ENCODE measurements around the gene FGF13. TPM values are rescaled to one million over a fixed set of nuclear protein-coding genes. Genes with fewer than 3 reads are reported as not detected.

FGF13 gene
- total and polyA plus RNA-seq, 2 of the 13 experiments (the other 11 are each of a cell fraction or from before 2014, with no cell fraction given), result 0.09 to 0.33 TPM

DNA sequence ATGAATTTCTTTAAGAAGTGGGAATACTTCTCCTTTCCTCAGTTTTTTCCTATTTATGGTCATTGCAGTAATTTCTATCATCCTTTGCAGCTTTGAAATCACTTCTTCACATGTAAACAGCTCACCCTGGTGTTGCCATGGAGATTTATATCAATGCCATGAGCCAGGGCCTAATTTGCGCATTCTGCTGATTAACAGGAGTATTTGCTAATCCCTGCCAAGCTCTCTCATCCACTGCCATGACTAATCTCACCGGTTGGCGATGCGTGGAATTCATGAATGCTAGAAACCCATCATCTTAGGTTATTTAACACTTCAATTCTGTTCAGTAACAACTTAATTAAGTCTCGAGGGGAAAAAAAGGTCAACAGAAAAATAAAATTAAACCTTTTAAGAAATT lies 11.8 kb upstream of the FGF13 start:
- POLR2A ChIA-PET, result no interaction called here
- FAIRE-seq, result no peak
- WGBS (ENCODE audit: low lambda C conversion rate), result 50% methylated on average over 5 of the region's 5 CpGs

DNA sequence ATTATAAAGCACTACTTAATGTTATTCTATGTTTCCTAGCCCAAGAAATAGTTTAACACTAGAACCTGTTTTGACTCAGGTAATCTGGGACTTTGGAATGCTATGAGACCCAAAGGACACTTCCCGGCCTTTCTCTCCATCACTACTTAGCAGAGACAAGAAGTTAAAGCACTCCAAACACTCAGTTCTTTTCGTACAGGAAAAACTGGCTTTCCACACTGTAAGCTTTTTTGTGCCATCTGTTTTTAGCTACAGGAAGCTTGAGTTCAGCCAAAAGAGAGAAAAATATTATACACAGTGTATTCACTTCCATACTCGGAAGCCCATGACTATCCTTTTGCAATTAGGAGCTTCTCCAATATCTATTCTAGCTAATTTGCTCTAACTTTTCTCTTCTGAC lies 7.9 kb upstream of the FGF13 start:
- BruUV-seq (replicated peaks), result no TSS peak
- Histone ChIP-seq H3K9ac (ENCODE audit: insufficient read depth, low read depth, low read length) (no peak overlapping the region), H3K4me1 (ENCODE audit: insufficient read depth, low read length) (no peaks in the 10 kb centered on the region), H4K20me1 (ENCODE audit: insufficient read depth, low read length) (no peaks in the 10 kb centered on the region), H3K79me2 (ENCODE audit: insufficient read depth, low read length) (no peaks in the 10 kb centered on the region), H3K36me3 (replicated peaks in 1 of 2; ENCODE audit: control insufficient read depth in 1 of 2, insufficient read depth in 2 of 2, low read length in 2 of 2) (no peaks in the 10 kb centered on the region), H3K4me3 (replicated peaks in 1 of 3; ENCODE audit: insufficient read depth in 1 of 3, low read depth in 2 of 3, low read length in 3 of 3) (no peak overlapping the region), H3K4me2 (ENCODE audit: low read depth, low read length) (no peak overlapping the region), H3K27ac (ENCODE audit: extremely low read length, insufficient read depth, low read length) (no peak overlapping the region), H3K27me3 (ENCODE audit: control insufficient read depth in 1 of 2, insufficient read depth in 2 of 2, low read length in 2 of 2) (no peaks in the 10 kb centered on the region), H2AFZ (ENCODE audit: low read length) (no peak overlapping the region), H3K9me3 (ENCODE audit: low read length) (no peaks in the 10 kb centered on the region)
- no peak for TF ChIP-seq GRHL1 (CRISPR knock-in tag; conservative IDR thresholded peaks at IDR 0.05)
- intact Hi-C loops (cut with micrococcal nuclease; ENCODE audit: unreplicated experiment), result no loop called here
- no peak for FAIRE-seq
- CTCF ChIA-PET (ENCODE audit: low intra/inter-chr PET ratio, low total read pairs), result no interaction called here
- no peak for DNase-seq (ENCODE audit: low spot score)
- 0% methylated on average over 3 of the region's 3 CpGs for WGBS (ENCODE audit: low lambda C conversion rate)
- POLR2A ChIA-PET, result no interaction called here
- ATAC-seq, result no peak
- in situ Hi-C loops (cut with HindIII; ENCODE audit: extremely low pct_ligation_motif_present, low pct_unique_long_range_greater_than_20kb), result no loop called here

More for the DNA sequence above, 11.8 kb upstream of the FGF13 start:
- H3K27me3 ChIP-seq (ENCODE audit: control insufficient read depth in 1 of 2, insufficient read depth in 2 of 2, low read length in 2 of 2), result no peaks in the 10 kb centered on the region
- no peak for TF ChIP-seq BHLHE40 (IDR thresholded peaks at IDR 0.05; ENCODE audit: low read length)
- TF ChIP-seq NCOA1 (CRISPR knock-in tag; IDR thresholded peaks at IDR 0.05), result no peak
- TF ChIP-seq TEAD3 (CRISPR knock-in tag; optimal IDR thresholded peaks at IDR 0.05; ENCODE audit: borderline replicate concordance), result no peak
- TF ChIP-seq ZNF549 (CRISPR knock-in tag; IDR thresholded peaks at IDR 0.05), result no peak
- no peak overlapping the region for H3K4me2 ChIP-seq (ENCODE audit: low read depth, low read length)
- CTCF ChIA-PET (ENCODE audit: low intra/inter-chr PET ratio, low total read pairs), result no interaction called here
- no peaks in the 10 kb centered on the region for H3K4me1 ChIP-seq (ENCODE audit: insufficient read depth, low read length)
- no peaks in the 10 kb centered on the region for H4K20me1 ChIP-seq (ENCODE audit: insufficient read depth, low read length)
- no peak for DNase-seq (ENCODE audit: low spot score)
- H3K9ac ChIP-seq (ENCODE audit: insufficient read depth, low read depth, low read length), result no peak overlapping the region
- intact Hi-C loops (cut with micrococcal nuclease; ENCODE audit: unreplicated experiment) (no loop called here), in situ Hi-C loops (cut with HindIII; ENCODE audit: extremely low pct_ligation_motif_present, low pct_unique_long_range_greater_than_20kb) (no loop called here)
- no peaks in the 10 kb centered on the region for H3K36me3 ChIP-seq (replicated peaks in 1 of 2; ENCODE audit: control insufficient read depth in 1 of 2, insufficient read depth in 2 of 2, low read length in 2 of 2)
- H3K4me3 ChIP-seq (replicated peaks in 1 of 3; ENCODE audit: insufficient read depth in 1 of 3, low read depth in 2 of 3, low read length in 3 of 3), result no peak overlapping the region
- no peaks in the 10 kb centered on the region for H3K9me3 ChIP-seq (ENCODE audit: low read length)
- H2AFZ ChIP-seq (ENCODE audit: low read length), result no peak overlapping the region
- H3K27ac ChIP-seq (ENCODE audit: extremely low read length, insufficient read depth, low read length), result no peak overlapping the region
- ATAC-seq, result no peak
- no TSS peak for BruUV-seq (replicated peaks)
- no peaks in the 10 kb centered on the region for H3K79me2 ChIP-seq (ENCODE audit: insufficient read depth, low read length)

Measured in HepG2 (cell line).